ENCODE measurements around the gene GOLGA6L1.

DNA sequence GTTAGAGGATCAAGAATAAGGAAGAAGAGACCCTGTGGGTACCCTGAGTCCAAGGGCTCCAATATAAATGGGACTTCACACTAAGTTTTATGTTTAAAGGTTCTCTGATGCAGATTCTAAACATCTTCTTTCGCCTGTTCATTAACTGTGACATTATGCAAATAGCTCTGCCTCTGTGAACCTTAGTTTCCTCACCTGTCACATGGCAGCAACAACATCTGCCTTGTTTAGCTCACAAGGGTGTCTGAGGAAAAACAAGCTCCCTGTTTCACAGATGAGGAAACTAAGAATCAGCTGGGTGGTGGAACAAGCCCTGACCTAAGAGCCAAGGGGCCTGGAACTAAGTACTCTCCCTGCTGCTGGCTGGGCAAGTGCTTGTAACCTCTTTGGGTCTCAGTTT lies 40.8 kb downstream of the GOLGA6L1 start:
- TF ChIP-seq, protein P1, sequence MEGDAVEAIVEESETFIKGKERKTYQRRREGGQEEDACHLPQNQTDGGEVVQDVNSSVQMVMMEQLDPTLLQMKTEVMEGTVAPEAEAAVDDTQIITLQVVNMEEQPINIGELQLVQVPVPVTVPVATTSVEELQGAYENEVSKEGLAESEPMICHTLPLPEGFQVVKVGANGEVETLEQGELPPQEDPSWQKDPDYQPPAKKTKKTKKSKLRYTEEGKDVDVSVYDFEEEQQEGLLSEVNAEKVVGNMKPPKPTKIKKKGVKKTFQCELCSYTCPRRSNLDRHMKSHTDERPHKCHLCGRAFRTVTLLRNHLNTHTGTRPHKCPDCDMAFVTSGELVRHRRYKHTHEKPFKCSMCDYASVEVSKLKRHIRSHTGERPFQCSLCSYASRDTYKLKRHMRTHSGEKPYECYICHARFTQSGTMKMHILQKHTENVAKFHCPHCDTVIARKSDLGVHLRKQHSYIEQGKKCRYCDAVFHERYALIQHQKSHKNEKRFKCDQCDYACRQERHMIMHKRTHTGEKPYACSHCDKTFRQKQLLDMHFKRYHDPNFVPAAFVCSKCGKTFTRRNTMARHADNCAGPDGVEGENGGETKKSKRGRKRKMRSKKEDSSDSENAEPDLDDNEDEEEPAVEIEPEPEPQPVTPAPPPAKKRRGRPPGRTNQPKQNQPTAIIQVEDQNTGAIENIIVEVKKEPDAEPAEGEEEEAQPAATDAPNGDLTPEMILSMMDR (conservative IDR thresholded peaks at IDR 0.05; ENCODE audit: low read depth, low read length), result no peak
- TF ChIP-seq EZH2phosphoT487 (IDR thresholded peaks at IDR 0.05; ENCODE audit: borderline replicate concordance, low read length), result no peak
